Activated CD8-positive, alpha-beta T cell treated with anti-CD3 and anti-CD28 coated beads for 36 hours (primary cell): Measurements from ENCODE around the gene SMIM38. TPM values are rescaled to one million over a fixed set of nuclear protein-coding genes. Genes with fewer than 3 reads are reported as not detected.
"Not testable (repeated sequence)": the region's sequence is repeated elsewhere in the genome, so short reads cannot be mapped to it uniquely, and the experiment has no call there.

ENCODE experiments used
- ATAC-seq: fragments of 200-7000 bp; cut with Tn5 transposase; one replicate; pipeline ENCODE4 v1.10.0; 2021; ENCODE audit warnings: mild to moderate bottlenecking, moderate library complexity
- CTCF ChIA-PET: fragments of 350-600 bp; sonication (Branson Sonifier 250); formaldehyde crosslinking; loops from one replicate; lab custom pipeline; 2021; ENCODE audit warnings: antibody characterized with exemption; lab: Charles Lee
- POLR2A ChIA-PET: fragments of 350-600 bp; sonication (Branson Sonifier 250); formaldehyde crosslinking; loops from one replicate; lab custom pipeline; 2021; ENCODE audit warnings: antibody characterized with exemption; lab: Charles Lee
- DNase-seq: peaks from one replicate; pipeline ENCODE4 v3.0.0-alpha.2; 2020
- H3K27ac Mint-ChIP-seq: one replicate; pipeline ENCODE4 v1.8.0; 2021; ENCODE audit warnings: mild to moderate bottlenecking, mixed read lengths
- H3K27me3 Mint-ChIP-seq: one replicate; pipeline ENCODE4 v1.8.0; 2021; ENCODE audit warnings: mixed read lengths
- H3K36me3 Mint-ChIP-seq: one replicate; pipeline ENCODE4 v1.8.0; 2021; ENCODE audit warnings: low read depth, mixed read lengths
- H3K4me1 Mint-ChIP-seq: one replicate; pipeline ENCODE4 v1.8.0; 2021; ENCODE audit warnings: low read depth, mixed read lengths
- H3K4me3 Mint-ChIP-seq: one replicate; pipeline ENCODE4 v1.8.0; 2021; ENCODE audit warnings: mild to moderate bottlenecking, moderate library complexity, mixed read lengths
- H3K9me3 Mint-ChIP-seq: one replicate; pipeline ENCODE4 v1.8.0; 2021; ENCODE audit warnings: mixed read lengths
- CTCF ChIP-seq: fragments of 200-600 bp; IDR thresholded peaks from one replicate; pipeline ENCODE4 v1.8.0; 2022; ENCODE audit warnings: antibody characterized with exemption, mild to moderate bottlenecking
- intact Hi-C: fragments of 100-400 bp; cut with micrococcal nuclease; formaldehyde crosslinking; loops from one replicate; pipeline ENCODE4 v1.10.0; 2022
- total RNA-seq, 2 experiments: library from RNA; stranded (reverse); gene quantifications; one replicate each; pipeline ENCODE4 v1.2.3, GENCODE V29; 2021

Gene SMIM38
- total RNA-seq, 2 experiments from 2014 or later, result 0.31 to 0.77 TPM

- ChIA-PET POLR2A (no interaction called here), CTCF (interaction anchor here (1.3 kb wide), 1 partner anchor 11 kb away, joined by 3 read pairs; no protein-coding TSS in a partner anchor)
- peaks cover 11% of the 10 kb centered on the region for H3K4me1 Mint-ChIP-seq
- no peaks in the 10 kb centered on the region for H3K27me3 Mint-ChIP-seq
- intact Hi-C loops, result no loop called here
- no peak for TF ChIP-seq CTCF
- H3K9me3 Mint-ChIP-seq, result peaks cover 19% of the 10 kb centered on the region
- ATAC-seq (no peak), DNase-seq (no peak)
- H3K27ac Mint-ChIP-seq, result no peak overlapping the region
- no peak overlapping the region for H3K4me3 Mint-ChIP-seq
- no peaks in the 10 kb centered on the region for H3K36me3 Mint-ChIP-seq
Observed at GRCh38 chr11:69142895-69143294, 12.8 kb upstream of the SMIM38 start.

GRCh38 chr11:69144316-69145049 is 11.3 kb upstream of the SMIM38 start:
- no peak for TF ChIP-seq CTCF
- peak; percentile 61 for DNase-seq
- peaks cover 3% of the 10 kb centered on the region for H3K36me3 Mint-ChIP-seq
- H3K27me3 Mint-ChIP-seq, result no peaks in the 10 kb centered on the region
- peaks cover 14% of the 10 kb centered on the region for H3K4me1 Mint-ChIP-seq
- POLR2A ChIA-PET, result no interaction called here
- peak overlapping the region; percentile 30 for H3K27ac Mint-ChIP-seq
- H3K9me3 Mint-ChIP-seq, result peaks cover 19% of the 10 kb centered on the region
- H3K4me3 Mint-ChIP-seq, result no peak overlapping the region
- ATAC-seq, result peak; percentile 87
- intact Hi-C loops, result no loop called here
- CTCF ChIA-PET, result no interaction called here

DNA sequence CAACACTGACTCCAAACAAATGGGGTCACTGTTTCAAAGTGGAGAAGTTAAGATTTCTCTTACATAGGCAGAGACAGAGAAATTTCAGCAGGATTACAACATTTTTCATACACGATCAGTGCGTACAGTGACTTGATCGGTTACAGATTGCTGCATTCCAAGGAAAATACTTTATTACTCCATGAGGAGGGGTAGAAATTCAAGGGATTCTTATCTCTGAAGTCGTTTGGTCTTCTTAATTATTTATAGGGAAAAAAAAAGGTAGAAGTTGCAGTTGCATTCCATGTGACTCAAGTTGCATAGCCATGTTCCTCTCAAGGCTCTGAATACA is 10.7 kb upstream of the SMIM38 start:
- intact Hi-C loops, result no loop called here
- ChIA-PET CTCF (no interaction called here), POLR2A (no interaction called here)
- Mint-ChIP-seq H3K27me3 (peaks cover under 1% of the 10 kb centered on the region), H3K9me3 (peaks cover 19% of the 10 kb centered on the region), H3K27ac (no peak overlapping the region), H3K4me1 (peaks cover 14% of the 10 kb centered on the region), H3K4me3 (no peak overlapping the region), H3K36me3 (peaks cover 3% of the 10 kb centered on the region)
- DNase-seq (no peak), ATAC-seq (no peak)
- TF ChIP-seq CTCF, result no peak

DNA sequence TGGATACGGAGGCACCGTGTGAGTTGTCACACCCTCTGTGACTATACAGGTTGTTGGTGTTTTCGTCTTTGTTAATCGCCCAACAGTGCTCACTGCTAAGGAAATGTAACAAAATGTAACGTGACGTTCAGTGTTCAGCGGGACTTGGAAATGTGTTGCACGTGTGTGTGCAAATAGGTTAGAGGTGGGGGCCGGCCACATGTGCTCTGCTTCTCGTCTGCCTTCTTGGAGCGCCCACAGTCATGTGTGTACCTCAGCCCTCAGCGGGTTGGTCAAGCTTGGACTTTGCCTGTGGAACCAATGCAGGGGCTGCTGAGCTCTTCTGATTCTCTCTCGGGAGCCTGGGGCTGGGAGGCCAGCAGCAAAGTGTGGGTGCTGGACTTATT is 7.4 kb upstream of the SMIM38 start:
- H3K27me3 Mint-ChIP-seq, result peaks cover 3% of the 10 kb centered on the region
- ChIA-PET CTCF (interaction anchor here (0.9 kb wide), 1 partner anchor 18 kb away, joined by 3 read pairs; no protein-coding TSS in a partner anchor), POLR2A (no interaction called here)
- H3K36me3 Mint-ChIP-seq, result peaks cover 3% of the 10 kb centered on the region
- H3K27ac Mint-ChIP-seq, result no peak overlapping the region
- H3K4me1 Mint-ChIP-seq, result peaks cover 15% of the 10 kb centered on the region
- intact Hi-C loops, result no loop called here
- DNase-seq (no peak), ATAC-seq (no peak)
- no peak for TF ChIP-seq CTCF
- H3K9me3 Mint-ChIP-seq, result peaks cover 22% of the 10 kb centered on the region
- H3K4me3 Mint-ChIP-seq, result no peak overlapping the region

- DNase-seq (peak; percentile 30), ATAC-seq (no peak)
- Mint-ChIP-seq H3K27me3 (peaks cover 3% of the 10 kb centered on the region), H3K4me3 (no peak overlapping the region), H3K36me3 (peaks cover 3% of the 10 kb centered on the region), H3K4me1 (peaks cover 17% of the 10 kb centered on the region), H3K9me3 (peaks cover 22% of the 10 kb centered on the region), H3K27ac (no peak overlapping the region)
- CTCF ChIA-PET, result interaction anchor here (0.9 kb wide), 1 partner anchor 18 kb away, joined by 3 read pairs; no protein-coding TSS in a partner anchor
- no peak for TF ChIP-seq CTCF
- intact Hi-C loops, result no loop called here
- POLR2A ChIA-PET, result no interaction called here
Observed at GRCh38 chr11:69148806-69149205, 6.9 kb upstream of the SMIM38 start.

DNA sequence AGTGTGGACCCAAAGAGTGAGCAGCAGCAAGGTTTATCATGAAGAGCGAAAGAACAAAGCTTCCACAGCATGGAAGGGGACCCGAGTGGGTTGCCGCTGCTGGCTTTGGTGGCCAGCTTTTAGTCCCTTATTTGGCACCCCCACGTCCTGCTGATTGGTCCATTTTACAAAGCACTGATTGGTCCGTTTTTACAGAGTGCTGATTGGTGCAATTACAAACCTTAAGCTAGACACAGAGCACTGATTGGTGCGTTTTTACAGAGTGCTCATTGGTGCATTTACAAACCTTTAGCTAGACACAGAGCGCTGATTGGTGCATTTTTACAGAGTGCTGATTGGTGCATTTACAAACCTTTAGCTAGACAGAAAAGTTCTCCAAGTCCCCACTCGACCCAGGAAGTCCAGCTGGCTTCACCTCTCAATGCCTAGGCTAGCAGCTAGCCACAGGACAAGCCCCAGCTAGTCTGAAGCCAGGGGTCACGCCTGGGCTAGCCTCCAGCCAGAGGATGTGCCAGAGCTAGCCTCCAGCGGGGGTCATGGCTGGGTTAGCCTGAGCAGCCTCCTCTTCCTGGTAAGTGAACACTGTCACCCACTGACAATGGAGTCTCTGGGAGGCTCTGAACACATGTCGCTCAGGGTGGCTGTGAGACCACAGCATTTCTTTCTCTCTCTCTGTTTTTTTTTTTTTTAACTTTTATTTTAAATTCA is 6.2 kb upstream of the SMIM38 start:
- ATAC-seq, H3K27ac Mint-ChIP-seq, DNase-seq, intact Hi-C loops, H3K4me3 Mint-ChIP-seq, POLR2A ChIA-PET, H3K36me3 Mint-ChIP-seq, H3K27me3 Mint-ChIP-seq: not testable (repeated sequence)
- Mint-ChIP-seq H3K4me1 (peaks cover 12% of the 10 kb centered on the region), H3K9me3 (peaks cover 22% of the 10 kb centered on the region)
- CTCF ChIA-PET, result interaction anchor here (0.9 kb wide), 1 partner anchor 17 kb away, joined by 3 read pairs; no protein-coding TSS in a partner anchor
